Measurements from ENCODE around the gene TBX22. TPM values are rescaled to one million over a fixed set of nuclear protein-coding genes. Genes with fewer than 3 reads are reported as not detected.

TBX22 gene
- total RNA-seq: 1.3 TPM

GRCh38 chrX:80014141-80014940 lies at the start of gene TBX22:
Gene TBX22, plus strand, starts transcription at chrX:80014753. Its CDS starts 7,517 bp downstream, at chrX:80022270.

Measured in camera-type eye (tissue), 1 donor.